Transverse colon (tissue), 4 donors: Measurements from ENCODE around the gene PSMD13.

Source experiments
- CTCF ChIP-seq, 5 experiments: fragments of 200-600 bp in 3 of 5; fragments of 450-650 bp in 2 of 5; sonication (generic) in 3 of 5; IDR thresholded peaks; 1 replicate in 2 of 5; 2 replicates in 3 of 5; pipeline ENCODE4 v1.5.1; 2016 to 2017; ENCODE audit warnings: antibody characterized with exemption in 5 of 5, inconsistent platforms in 3 of 5, mild to moderate bottlenecking in 2 of 5, moderate library complexity in 1 of 5
- POLR2AphosphoS5 ChIP-seq, 3 donors: sonication (generic); formaldehyde crosslinking; IDR thresholded peaks; one replicate each; pipeline ENCODE4 v1.6.1; 2016; ENCODE audit warnings: antibody characterized with exemption in 3 of 3

- TF ChIP-seq CTCF (IDR thresholded peaks at IDR 0.05) (no peak), POLR2AphosphoS5 (IDR thresholded peaks at IDR 0.05) (no peak)
Measured at GRCh38 chr11:292211-293121, 55.7 kb downstream of the PSMD13 start.
